Measurements from ENCODE around the gene ANKRD29.
A peak's percentile ranks its signal among the peaks of the same experiment; 100 is the strongest.

ANKRD29 gene

DNA sequence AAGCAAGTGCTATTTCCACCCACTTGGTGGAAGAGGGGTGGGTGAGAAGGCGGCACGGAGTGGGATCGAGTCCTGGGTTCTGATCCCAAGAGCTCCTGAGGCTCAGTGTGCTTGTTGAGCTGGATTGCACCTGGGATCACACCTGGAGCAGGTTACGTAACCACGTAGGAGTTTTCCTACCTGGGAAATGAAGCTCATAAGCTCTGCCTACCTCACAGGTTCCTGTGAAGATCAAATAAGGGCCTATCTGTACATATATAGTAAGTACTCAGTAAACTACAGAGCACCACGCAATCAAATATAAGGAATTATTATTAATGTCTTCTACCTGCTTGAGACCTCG lies 87.4 kb downstream of the ANKRD29 start:
- no peak overlapping the region for H3K9ac ChIP-seq (ENCODE audit: low read length)
- no peaks in the 10 kb centered on the region for H3K9me2 ChIP-seq (ENCODE audit: low read depth, low read length)
- H3K4me1 ChIP-seq (ENCODE audit: insufficient read depth, low read length, severe bottlenecking): peaks cover 39% of the 10 kb centered on the region
- H3K4me3 ChIP-seq (ENCODE audit: low read depth, low read length, poor library complexity, severe bottlenecking): no peak overlapping the region
- no peak overlapping the region for H2AFZ ChIP-seq (ENCODE audit: low read length)
- H4K20me1 ChIP-seq (ENCODE audit: insufficient read depth, low read length): no peaks in the 10 kb centered on the region
- H3K36me3 ChIP-seq (ENCODE audit: insufficient read depth, low read length): peaks cover 33% of the 10 kb centered on the region
- no peak overlapping the region for H3K4me2 ChIP-seq (ENCODE audit: low read length)
- H3F3A ChIP-seq (ENCODE audit: insufficient read depth, low read length): no peaks in the 10 kb centered on the region
- no peaks in the 10 kb centered on the region for H3K79me2 ChIP-seq (ENCODE audit: insufficient read depth, low read length)
- TF ChIP-seq, protein P1, sequence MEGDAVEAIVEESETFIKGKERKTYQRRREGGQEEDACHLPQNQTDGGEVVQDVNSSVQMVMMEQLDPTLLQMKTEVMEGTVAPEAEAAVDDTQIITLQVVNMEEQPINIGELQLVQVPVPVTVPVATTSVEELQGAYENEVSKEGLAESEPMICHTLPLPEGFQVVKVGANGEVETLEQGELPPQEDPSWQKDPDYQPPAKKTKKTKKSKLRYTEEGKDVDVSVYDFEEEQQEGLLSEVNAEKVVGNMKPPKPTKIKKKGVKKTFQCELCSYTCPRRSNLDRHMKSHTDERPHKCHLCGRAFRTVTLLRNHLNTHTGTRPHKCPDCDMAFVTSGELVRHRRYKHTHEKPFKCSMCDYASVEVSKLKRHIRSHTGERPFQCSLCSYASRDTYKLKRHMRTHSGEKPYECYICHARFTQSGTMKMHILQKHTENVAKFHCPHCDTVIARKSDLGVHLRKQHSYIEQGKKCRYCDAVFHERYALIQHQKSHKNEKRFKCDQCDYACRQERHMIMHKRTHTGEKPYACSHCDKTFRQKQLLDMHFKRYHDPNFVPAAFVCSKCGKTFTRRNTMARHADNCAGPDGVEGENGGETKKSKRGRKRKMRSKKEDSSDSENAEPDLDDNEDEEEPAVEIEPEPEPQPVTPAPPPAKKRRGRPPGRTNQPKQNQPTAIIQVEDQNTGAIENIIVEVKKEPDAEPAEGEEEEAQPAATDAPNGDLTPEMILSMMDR (IDR thresholded peaks at IDR 0.05; ENCODE audit: low read length): no peak
- TF ChIP-seq EZH2 (IDR thresholded peaks at IDR 0.05; ENCODE audit: borderline replicate concordance, low read length): no peak
- H3K9me3 ChIP-seq (ENCODE audit: low read length): no peaks in the 10 kb centered on the region
- no peaks in the 10 kb centered on the region for H3K27me3 ChIP-seq (ENCODE audit: insufficient read depth, low read length)
- H3K27ac ChIP-seq (ENCODE audit: low read depth, low read length, poor library complexity, severe bottlenecking): no peak overlapping the region

- no peak for TF ChIP-seq EZH2 (IDR thresholded peaks at IDR 0.05; ENCODE audit: borderline replicate concordance, low read length)
- TF ChIP-seq, protein P1 (IDR thresholded peaks at IDR 0.05; ENCODE audit: low read length): no peak
- Histone ChIP-seq H3K36me3 (ENCODE audit: insufficient read depth, low read length) (peaks cover 38% of the 10 kb centered on the region), H3K27ac (ENCODE audit: low read depth, low read length, poor library complexity, severe bottlenecking) (peak overlapping the region; percentile 10), H3F3A (ENCODE audit: insufficient read depth, low read length) (no peaks in the 10 kb centered on the region), H3K4me3 (ENCODE audit: low read depth, low read length, poor library complexity, severe bottlenecking) (no peak overlapping the region), H3K27me3 (ENCODE audit: insufficient read depth, low read length) (no peaks in the 10 kb centered on the region), H3K9me2 (ENCODE audit: low read depth, low read length) (no peaks in the 10 kb centered on the region), H2AFZ (ENCODE audit: low read length) (no peak overlapping the region), H3K4me1 (ENCODE audit: insufficient read depth, low read length, severe bottlenecking) (peaks cover 34% of the 10 kb centered on the region), H3K4me2 (ENCODE audit: low read length) (no peak overlapping the region), H3K9me3 (ENCODE audit: low read length) (no peaks in the 10 kb centered on the region), H3K79me2 (ENCODE audit: insufficient read depth, low read length) (no peaks in the 10 kb centered on the region), H3K9ac (ENCODE audit: low read length) (no peak overlapping the region), H4K20me1 (ENCODE audit: insufficient read depth, low read length) (no peaks in the 10 kb centered on the region)
These were observed 88.0 kb downstream of the ANKRD29 start for GRCh38 chr18:23574611-23575308.

- H3K27ac ChIP-seq (ENCODE audit: low read depth, low read length, poor library complexity, severe bottlenecking): no peak overlapping the region
These were observed 88.9 kb downstream of the ANKRD29 start for GRCh38 chr18:23573626-23574431.

More at GRCh38 chr18:23573626-23574431, 88.9 kb downstream of the ANKRD29 start:
- no peaks in the 10 kb centered on the region for H3K9me3 ChIP-seq (ENCODE audit: low read length)
- no peaks in the 10 kb centered on the region for H3K9me2 ChIP-seq (ENCODE audit: low read depth, low read length)
- no peaks in the 10 kb centered on the region for H3F3A ChIP-seq (ENCODE audit: insufficient read depth, low read length)
- no peak overlapping the region for H2AFZ ChIP-seq (ENCODE audit: low read length)
- H3K4me3 ChIP-seq (ENCODE audit: low read depth, low read length, poor library complexity, severe bottlenecking): no peak overlapping the region
- H3K9ac ChIP-seq (ENCODE audit: low read length): no peak overlapping the region
- no peaks in the 10 kb centered on the region for H4K20me1 ChIP-seq (ENCODE audit: insufficient read depth, low read length)
- TF ChIP-seq EZH2 (IDR thresholded peaks at IDR 0.05; ENCODE audit: borderline replicate concordance, low read length): no peak
- TF ChIP-seq, protein P1 (IDR thresholded peaks at IDR 0.05; ENCODE audit: low read length): no peak
- H3K79me2 ChIP-seq (ENCODE audit: insufficient read depth, low read length): no peaks in the 10 kb centered on the region
- H3K27me3 ChIP-seq (ENCODE audit: insufficient read depth, low read length): no peaks in the 10 kb centered on the region
- H3K36me3 ChIP-seq (ENCODE audit: insufficient read depth, low read length): peaks cover 47% of the 10 kb centered on the region
- no peak overlapping the region for H3K4me2 ChIP-seq (ENCODE audit: low read length)
- peaks cover 25% of the 10 kb centered on the region for H3K4me1 ChIP-seq (ENCODE audit: insufficient read depth, low read length, severe bottlenecking)

All from OCI-LY1 (cell line).